Limb (tissue), 2 donors: ENCODE measurements around the gene SPATA13.

Source experiments
- DNase-seq, 2 donors: peaks; one replicate each; pipeline ENCODE4 v3.0.0-alpha.2; 2016; ENCODE audit errors: extremely low spot score in 2 of 2

SPATA13 gene

GRCh38 chr13:24355103-24355502 lies 194.6 kb downstream of the SPATA13 start:
- DNase-seq, result no peak

- no peak for DNase-seq
These were observed 195.8 kb downstream of the SPATA13 start for GRCh38 chr13:24356270-24356669.
